GM21529 (cell line): Measurements from ENCODE around the gene INPP4B.
"Not testable (repeated sequence)": the region's sequence is repeated elsewhere in the genome, so short reads cannot be mapped to it uniquely, and the experiment has no call there.

Source experiments
- ATAC-seq: cut with Tn5 transposase; IDR thresholded peaks from one replicate; pipeline ENCODE4 v1.9.1; 2021; ENCODE audit not compliant: unreplicated experiment

The INPP4B gene

DNA sequence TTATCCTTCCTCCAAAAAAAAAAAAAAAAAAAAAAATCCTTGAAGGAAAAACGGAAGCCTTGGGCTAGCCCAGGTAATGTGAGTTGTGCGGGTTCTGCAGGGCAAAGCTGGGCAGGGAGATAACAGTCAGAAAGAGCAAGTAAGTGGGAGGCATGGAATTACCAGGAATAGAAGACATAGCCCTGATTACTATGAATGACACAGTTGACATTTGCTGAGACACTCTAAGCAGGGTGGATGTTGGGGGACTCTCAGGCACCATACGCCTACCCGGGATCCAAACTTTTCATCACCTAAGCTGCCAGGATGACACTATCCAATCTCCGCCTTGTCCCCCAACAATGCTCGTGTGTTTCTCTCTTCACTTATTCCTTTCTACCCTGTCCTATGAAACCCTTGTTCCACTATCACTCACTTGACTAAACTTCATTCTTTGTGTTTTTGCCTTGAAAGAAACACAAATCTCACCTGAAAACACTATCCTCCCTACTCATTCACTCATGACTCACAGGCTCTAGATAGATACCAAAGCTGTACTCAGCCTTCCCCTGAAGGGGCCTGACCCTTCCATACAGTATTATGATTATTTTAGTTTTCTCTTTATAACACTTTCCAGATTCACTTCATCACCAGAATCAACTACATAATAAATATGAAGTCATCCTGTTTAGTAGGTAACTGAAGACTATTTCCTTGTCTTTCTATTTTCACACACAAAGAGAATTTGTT is 158.4 kb downstream of the INPP4B start:
- no peak for ATAC-seq

DNA sequence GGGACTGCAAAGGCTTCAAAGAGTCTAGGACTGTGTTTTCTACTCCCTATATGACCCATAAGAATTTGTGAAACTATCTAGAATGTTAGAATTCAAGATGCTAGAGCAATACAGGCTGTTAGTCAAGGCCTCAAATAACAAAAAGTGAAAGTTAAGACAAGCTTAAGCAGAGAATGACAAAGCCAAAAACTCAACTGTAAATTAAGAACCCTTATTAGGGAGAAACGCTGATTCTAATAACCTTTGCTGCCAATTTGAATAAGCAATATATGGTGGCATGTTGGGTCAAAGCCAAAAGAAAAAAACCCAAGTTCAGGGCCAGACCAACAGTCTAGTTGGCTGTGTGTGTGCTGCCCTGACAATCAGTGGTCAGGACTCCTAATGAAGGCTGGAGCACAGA is 160.0 kb downstream of the INPP4B start:
- ATAC-seq, result no peak

DNA sequence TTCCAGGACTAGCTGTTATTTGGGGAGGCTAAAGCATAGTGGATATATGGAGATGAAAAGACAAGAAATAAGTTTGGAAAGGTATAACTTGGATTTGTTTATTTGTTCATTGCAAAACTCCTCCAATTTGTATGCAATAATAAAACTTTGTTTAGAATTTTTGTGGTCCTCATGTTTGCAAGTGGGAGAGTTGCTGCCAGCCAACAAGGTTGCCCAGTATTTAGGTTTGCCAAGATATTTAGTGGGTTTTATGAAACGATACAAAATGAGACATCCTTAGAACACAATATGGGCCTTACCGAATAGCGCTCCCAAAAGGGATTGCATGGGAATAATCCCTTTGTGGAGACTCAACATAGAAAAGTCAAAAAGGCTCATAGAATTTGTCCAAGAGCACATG is 162.1 kb downstream of the INPP4B start:
- no peak for ATAC-seq

DNA sequence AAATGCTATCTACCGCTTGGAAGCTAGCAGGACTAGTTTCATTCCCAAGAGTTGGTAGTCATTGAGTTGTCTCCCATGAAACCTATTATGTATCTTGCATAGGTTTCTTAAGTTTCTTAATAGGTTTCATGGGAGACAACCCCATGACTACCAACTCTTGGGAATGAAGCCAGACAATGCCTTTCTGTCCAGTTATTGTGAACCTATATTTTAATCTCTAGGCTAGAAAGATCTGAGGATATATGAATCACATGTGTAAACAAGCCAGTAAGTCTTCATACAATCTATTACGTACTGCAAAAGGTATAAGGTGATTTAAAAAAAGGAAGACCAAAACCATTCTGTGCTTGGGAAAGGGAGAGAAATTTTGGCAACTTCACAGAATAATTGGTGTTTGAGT is 162.6 kb downstream of the INPP4B start:
- ATAC-seq, result no peak

DNA sequence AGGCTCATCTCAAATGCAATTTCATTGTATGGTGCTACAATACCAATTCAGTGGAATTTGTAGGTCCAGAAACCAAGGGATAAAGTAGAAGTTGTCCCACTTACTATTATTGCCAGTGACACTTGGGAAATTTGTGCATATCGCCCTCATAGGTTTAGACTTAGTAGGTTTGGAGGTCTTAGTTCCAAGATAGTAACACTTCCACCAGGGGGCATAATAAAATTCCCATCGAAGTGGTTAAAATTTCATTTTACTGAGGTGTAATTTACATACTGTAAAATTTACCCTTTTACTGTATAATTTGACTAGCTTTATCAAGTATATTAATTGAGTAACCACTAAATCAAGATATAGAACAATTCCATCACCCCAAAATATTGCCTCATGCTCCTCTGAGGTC is 174.6 kb downstream of the INPP4B start:
- no peak for ATAC-seq

DNA sequence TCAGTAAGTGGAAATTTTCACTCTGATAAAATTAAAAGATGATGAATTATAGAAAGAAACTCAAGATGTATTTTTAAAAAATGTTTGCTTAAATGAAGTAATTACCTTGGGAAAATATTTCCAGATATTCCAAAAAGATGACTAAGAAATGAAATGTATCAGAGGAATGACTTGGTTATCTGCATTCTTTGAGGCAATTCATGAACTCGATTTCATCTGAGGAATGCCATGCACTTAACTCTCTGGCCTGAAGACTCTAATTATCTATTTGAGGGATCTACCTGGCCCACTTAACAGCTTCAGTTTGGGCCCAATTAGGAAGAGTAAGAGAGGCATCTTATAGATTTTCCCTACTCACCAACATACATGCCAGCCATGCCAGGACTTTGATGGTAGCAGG is 182.3 kb downstream of the INPP4B start:
- no peak for ATAC-seq

DNA sequence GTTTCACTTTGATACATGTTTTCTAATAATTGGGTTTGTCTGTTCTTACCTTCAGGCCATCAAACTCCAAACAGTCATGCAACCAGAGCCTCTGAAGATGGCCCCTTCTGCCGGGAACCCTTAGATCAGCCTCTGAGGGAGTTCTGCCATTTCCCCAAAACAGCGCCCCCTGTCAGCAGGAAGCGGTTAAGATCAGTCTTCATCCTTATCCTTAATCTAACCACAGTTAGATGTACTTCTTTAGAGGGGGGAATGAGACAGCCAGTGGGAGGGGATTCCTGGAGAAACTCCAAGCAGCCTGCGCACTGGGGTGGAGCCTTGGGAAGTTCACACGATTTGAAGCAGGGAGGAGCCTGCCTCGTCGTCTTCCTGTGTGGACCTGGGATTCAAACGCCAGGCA is 185.4 kb downstream of the INPP4B start:
- ATAC-seq, result no peak

DNA sequence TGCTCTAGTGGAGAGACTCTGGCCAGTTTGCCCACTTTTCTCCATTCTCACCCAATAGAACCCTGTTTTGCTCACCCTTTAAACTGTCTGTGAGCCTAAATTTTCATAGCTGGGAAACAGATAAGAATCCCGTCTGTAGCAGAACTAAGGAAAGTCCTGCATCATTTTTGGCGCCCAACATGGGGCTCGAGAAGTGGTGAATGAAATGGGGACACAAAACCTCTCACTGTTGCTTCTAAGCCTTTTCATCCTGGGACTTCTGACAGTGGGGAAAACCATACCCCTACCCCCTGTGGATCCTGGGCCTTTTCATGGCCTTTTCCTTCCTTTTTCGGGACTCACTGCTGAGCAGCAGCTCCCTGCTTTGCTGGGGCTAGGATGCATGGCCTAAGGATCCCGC is 189.9 kb downstream of the INPP4B start:
- no peak for ATAC-seq

DNA sequence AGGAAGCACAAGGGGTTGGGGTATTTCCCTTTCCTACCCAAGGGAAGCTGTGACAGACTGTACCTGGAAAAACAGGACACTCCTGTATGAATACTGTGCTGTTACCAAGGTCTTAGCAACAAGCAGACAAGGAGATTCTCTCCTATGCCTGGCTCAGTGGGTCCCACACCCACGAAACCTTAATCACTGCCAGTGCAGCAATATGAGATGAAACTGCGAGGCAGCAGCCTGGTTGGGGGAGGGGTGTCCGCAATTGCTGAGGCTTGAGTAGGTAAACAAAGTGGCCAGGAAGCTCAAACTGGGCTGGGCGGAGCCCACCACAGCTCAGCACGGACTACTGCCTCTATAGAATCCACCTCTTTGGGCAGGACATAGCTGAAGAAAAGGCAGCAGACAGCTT is 197.7 kb downstream of the INPP4B start:
- no peak for ATAC-seq

DNA sequence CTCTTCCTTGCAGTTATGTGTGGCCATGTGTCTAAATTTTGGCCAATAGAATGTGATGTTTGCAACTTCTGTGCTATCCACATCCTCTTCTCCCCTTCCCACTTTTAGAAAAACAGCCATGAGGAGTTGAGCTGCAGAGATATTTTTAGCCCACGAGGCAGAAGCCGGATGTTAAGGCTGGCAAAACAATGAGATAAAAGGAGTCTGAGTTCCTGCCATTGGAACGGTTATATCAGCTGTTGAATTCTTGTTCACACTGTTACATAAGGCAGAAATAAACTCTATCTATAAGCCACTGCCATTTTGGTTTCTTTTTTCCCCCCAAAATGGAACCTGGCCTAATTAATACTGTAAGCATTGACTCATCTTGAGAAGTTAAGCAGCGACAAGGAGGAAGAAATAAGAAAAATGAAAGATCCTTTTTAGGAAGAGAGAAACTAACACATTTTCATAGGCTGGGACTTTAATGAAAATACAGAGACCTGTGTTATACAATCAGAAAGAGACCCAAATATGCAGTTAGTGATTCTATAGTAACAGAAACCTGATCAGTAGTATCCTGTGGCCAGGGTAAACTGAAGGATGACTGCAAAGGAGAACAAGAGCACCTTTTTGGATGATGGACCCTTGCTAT is 200.5 kb downstream of the INPP4B start:
- no peak for ATAC-seq

DNA sequence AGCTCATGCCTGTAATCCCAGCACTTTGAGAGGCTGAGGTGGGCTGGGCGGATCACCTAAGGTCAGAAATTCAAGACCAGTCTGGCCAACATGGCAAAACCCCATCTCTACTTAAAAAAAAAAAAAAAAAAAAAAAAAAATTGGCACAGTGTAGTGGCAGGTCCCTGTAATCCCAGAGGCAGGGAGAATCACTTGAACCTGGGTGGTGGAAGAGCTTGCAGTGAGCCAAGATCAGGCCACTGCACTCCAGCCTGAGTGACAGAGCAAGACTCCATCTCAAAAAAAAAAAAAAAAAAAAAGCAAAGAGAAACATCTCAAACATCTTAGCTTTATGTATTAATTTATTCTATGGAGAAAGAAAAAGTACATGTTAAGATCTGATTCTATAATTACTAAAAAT is 201.5 kb downstream of the INPP4B start:
- not testable (repeated sequence) for ATAC-seq

DNA sequence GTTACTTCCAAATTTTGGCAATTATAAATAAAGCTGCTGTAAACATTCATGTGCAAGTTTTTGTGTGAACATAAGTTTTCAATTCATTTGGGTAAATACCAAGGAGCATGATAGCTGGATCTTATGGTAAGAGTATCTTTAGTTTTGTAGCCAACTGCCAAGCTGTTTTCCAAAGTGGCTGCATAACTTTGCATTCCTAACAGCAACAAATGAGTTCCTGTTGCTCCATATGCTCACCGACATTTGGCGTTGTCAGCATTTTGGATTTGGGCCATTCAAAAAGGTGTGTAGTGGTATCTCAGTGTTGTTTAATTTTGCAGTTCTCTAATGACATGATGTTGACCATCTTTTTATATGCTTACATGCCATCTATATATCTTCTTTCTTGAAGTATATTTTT is 208.5 kb downstream of the INPP4B start:
- no peak for ATAC-seq

DNA sequence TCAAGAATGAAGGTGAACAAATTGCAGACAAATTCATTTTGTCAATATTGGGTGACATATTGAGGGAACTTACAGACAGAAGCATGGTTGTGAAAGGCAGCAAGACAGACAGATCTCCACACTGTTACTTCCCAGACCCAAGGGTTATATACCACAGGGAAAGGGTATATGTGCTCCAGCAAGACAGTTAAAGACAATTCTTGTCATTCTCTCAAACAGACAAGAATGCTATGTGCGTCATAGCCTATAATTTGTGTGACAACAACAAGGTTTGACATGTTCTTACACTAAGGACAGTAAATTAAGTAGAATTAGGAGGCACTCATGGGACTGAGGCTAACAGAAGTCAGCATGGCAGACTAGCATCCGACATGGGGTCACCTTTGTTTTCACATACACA is 214.3 kb downstream of the INPP4B start:
- ATAC-seq, result no peak

DNA sequence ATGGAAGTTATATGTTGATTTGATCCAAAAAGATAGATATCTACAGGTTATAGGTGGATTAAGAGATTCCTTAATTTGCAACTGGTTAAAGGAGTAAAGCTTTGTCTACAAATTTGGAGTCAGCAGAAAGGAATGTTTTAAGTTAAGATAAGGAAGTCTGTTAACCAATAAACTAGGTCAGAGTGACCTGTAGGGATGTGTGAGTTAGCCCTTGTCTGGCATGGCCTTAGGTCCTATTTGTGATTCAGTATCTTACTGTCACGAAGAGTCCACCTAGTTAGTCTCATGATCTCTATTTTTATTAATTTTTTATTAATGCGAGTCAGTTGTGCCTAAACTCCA is 230.8 kb downstream of the INPP4B start:
- ATAC-seq, result no peak

DNA sequence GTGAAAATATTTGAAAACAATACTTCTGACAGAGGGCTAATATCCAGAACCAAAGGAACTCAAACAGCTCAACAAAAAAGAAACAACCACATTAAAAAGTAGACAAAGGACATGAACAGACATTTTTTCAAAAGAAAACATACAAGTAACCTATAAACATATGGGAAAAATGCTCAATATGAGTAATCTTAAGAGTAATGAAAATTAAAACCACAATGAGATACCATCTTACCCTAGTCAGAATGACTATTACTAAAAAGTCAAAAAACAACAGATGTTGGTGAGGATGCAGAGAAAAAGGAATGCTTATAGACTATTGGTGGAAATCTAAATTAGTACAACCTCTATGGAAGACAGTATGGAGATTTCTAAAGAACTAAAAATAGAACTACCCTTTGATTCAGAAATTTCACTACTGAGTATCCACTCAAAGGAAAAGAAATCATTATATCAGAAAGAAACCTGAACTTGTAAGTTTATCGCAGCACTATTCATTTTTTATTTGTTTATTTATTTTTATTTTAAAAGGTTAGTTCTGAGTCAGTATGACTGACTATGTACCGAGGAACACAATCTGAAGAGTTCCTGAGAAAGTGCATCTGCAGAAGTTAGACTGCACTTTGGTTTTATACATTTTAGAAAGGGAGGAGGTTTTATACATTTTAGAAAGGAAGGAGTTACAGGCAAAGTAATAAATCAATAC is 231.3 kb downstream of the INPP4B start:
- no peak for ATAC-seq

DNA sequence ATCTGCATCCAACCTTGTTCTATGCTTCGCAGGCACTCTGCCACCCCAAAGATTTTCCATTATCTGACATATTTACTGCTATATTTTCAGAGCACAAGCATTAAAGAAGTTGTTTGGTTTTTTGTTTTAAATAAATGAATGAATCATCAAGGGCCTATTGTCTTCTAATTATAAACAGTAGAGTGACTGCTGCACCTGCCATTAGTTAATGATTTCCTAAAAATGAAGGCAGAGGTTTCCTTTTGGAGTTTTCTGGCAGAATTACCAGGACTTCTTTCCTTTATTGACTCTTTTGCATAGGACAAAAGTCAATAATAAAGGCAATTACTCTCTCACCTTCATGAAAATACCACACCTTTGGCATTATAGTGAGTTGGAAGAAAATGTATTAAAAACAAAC is 238.1 kb downstream of the INPP4B start:
- ATAC-seq, result no peak

DNA sequence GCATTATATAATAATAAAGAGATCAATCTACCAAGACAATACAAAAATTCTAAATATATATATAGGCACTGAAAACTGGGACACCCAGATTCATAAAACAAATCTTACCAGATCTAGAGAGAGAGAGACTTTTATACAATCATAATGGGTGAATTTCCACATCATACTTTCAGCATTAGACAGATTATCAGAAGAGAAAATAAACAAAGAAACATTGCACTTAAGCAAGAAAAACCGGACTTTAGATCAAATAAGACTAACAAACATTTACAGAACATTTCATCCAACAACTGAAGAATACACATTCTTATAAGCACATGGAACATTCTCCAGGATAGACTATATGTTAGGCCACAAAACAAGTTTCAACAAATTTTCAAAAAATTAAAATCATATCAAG is 245.1 kb downstream of the INPP4B start:
- ATAC-seq, result no peak

DNA sequence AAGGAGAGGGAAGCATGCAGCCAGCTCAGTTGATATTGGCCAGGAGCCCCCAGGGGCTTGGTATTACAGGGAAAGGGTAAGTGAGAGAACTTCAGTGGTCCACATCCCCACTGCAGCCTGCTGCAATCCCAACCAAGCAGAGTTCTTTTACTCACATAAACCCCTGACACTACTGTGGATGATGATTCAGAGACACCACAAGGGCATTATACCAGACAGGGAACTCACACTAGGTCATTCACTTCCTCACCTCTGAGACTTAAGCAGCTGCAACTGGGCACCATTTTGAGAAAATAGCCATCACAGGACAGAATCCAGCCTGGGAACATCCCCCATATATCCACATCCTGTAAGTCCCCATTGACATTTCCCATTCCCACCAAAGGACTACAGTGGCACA is 248.0 kb downstream of the INPP4B start:
- ATAC-seq, result no peak

DNA sequence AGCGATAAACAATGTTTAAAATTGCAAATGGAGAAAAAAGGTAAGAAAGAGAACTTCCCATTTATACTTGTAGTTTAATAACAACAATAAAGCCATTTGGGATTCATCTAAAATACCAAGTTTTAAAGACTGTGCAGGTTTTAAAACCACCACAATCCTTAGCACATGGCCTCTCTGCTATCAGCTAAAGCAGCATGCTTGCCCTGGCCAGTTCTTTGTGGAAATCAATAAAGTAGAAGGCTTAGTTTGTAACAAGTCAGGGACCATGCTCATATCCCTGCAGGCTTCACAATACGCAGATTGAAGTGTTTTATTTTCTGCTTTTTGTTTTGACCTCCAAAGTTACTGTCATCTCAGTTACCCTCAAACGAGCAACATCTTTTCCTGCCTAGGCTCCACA is 249.5 kb downstream of the INPP4B start:
- ATAC-seq, result no peak

DNA sequence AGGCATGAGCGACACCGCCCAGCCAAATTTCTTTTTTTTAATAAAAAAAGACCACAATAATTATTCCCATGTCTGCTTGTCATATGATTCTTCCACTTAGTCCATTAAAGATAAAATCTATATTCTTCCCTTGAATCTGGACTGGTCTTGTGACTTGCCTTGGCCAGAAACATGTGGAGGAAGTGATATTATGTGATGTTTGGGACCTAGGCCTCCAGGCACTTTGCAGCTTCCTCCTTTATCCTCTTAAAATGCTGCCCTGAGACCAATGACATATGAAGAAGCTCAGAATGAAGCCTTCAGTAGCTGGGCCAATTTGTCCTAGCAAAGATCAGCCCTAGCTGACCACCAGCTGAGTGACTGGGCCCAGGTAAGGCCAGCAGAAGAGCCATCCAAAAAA is 250.0 kb downstream of the INPP4B start:
- no peak for ATAC-seq

DNA sequence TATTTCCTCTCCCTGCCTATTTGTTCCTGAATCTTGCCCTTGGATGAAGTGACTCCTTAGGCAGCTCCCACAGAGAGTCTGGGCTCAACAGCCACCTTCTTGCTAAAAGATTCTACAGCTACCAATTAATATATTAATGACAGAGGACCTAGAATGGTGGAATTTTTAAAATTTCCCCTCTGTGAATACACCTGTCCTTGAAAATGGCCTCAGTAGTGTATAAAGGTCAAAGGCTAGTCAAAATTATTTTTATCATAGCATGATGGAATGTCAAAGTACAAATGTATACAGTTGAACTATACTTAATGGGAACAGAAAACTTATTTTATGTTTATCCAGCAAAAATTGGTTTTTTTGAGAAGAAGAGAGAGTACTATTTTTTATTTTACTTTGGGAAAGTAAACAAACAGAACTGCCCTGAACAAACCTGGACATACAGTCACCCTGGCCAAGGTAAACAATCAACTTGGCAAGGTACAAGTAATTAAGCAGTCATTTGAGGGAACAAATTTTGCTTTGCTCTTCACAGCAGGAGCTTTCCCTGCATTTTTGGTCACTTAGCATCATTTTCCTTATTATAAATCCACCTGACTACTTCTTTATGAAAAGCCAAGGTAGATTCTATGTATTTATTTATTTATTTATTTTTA is 250.8 kb downstream of the INPP4B start:
- ATAC-seq, result no peak

DNA sequence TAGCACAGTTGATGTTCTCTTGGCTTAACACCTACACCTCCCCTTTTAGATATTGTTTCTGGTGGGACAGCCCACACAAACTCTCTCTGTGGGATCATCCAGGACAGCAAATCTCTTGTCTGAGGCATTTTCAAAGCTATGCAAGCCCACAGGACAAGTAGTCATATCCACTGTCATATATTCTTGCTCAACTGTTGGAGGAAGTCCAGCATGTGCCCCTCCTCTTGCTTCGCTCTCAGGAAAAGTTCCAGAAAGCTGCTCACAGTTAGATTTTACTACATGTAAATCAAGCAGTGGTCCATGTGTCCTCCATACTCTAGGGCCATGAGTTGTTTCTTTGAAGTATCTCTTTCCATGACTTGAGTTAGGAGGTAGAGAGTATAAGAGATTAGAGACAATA is 260.7 kb downstream of the INPP4B start:
- ATAC-seq, result no peak
